ENCODE data around the gene GRAP2. TPM values are rescaled to one million over a fixed set of nuclear protein-coding genes. Genes with fewer than 3 reads are reported as not detected.

Gene GRAP2
- total and polyA plus RNA-seq, 2 experiments from 2014 or later = 0.42 TPM; not detected in 1

GRCh38 chr22:40007853-40008710, 107.2 kb downstream of the GRAP2 start:
- 0 out of 2 replicates have a peak overlapping the region, but pooled peaks have one; percentile 14 for H3K27ac ChIP-seq (ENCODE audit: low read depth)
- peaks cover 11% of the 10 kb centered on the region for H3K36me3 Mint-ChIP-seq (ENCODE audit: low read depth)
- ATAC-seq (no peak), DNase-seq (ENCODE audit: low spot score) (no peak)
- TF ChIP-seq EZH2 (IDR thresholded peaks at IDR 0.05; ENCODE audit: low read depth, unreplicated experiment) (no peak), ZNF462 (CRISPR knock-in tag; IDR thresholded peaks at IDR 0.05) (no peak), EZH2phosphoT487 (IDR thresholded peaks at IDR 0.05; ENCODE audit: unreplicated experiment) (no peak), ZNF331 (CRISPR knock-in tag; IDR thresholded peaks at IDR 0.05; ENCODE audit: low read depth) (no peak), CREB1 (CRISPR knock-in tag; IDR thresholded peaks at IDR 0.05; ENCODE audit: low read depth) (no peak), POLR2AphosphoS5 (IDR thresholded peaks at IDR 0.05; ENCODE audit: low read depth) (no peak), ZNF114 (CRISPR knock-in tag; IDR thresholded peaks at IDR 0.05) (no peak), NANOG (IDR thresholded peaks at IDR 0.05; ENCODE audit: borderline replicate concordance) (no peak), CTCF (conservative IDR thresholded peaks at IDR 0.05; ENCODE audit: low read depth in 2 of 2) (no peak), STAT1 (IDR thresholded peaks at IDR 0.05; ENCODE audit: unreplicated experiment) (no peak), JUNB (IDR thresholded peaks at IDR 0.05; ENCODE audit: unreplicated experiment) (no peak)
- H3K9me2 ChIP-seq (ENCODE audit: insufficient read depth) = no peaks in the 10 kb centered on the region
- H3K4me1 Mint-ChIP-seq = peaks cover 57% of the 10 kb centered on the region
- H4K20me1 ChIP-seq (replicated peaks; ENCODE audit: insufficient read depth) = peaks cover 35% of the 10 kb centered on the region
- H2AFZ ChIP-seq = no peak overlapping the region
- peaks cover 12% of the 10 kb centered on the region for H3K27me3 Mint-ChIP-seq (ENCODE audit: insufficient read depth, low read depth, poor library complexity)
- H3F3A ChIP-seq (replicated peaks; ENCODE audit: low read depth) = 0 out of 2 replicates have a peak, but pooled peaks cover 6% of the 10 kb centered on the region
- H3K79me2 ChIP-seq (replicated peaks; ENCODE audit: insufficient read depth) = peaks cover 55% of the 10 kb centered on the region
- H3K4me2 ChIP-seq = no peak overlapping the region
- no peak overlapping the region for H3K27ac Mint-ChIP-seq
- H3K4me3 ChIP-seq = no peak overlapping the region
- no peaks in the 10 kb centered on the region for H3K36me3 ChIP-seq (ENCODE audit: insufficient read depth)
- no peaks in the 10 kb centered on the region; the same call in 2 of the 3 replicates for H3K9me3 Mint-ChIP-seq
- H3K4me3 Mint-ChIP-seq = no peak overlapping the region; the same call in 2 of the 3 replicates
- H3K4me1 ChIP-seq (ENCODE audit: insufficient read depth) = peaks cover 33% of the 10 kb centered on the region
- H3K27me3 ChIP-seq (ENCODE audit: insufficient read depth) = no peaks in the 10 kb centered on the region
